ENCODE measurements around the gene PSMC5. TPM values are rescaled to one million over a fixed set of nuclear protein-coding genes. Genes with fewer than 3 reads are reported as not detected.
"Not testable (repeated sequence)": the region's sequence is repeated elsewhere in the genome, so short reads cannot be mapped to it uniquely, and the experiment has no call there.

The PSMC5 gene
- total RNA-seq, 1 experiment from 2014 or later: 183 TPM

DNA sequence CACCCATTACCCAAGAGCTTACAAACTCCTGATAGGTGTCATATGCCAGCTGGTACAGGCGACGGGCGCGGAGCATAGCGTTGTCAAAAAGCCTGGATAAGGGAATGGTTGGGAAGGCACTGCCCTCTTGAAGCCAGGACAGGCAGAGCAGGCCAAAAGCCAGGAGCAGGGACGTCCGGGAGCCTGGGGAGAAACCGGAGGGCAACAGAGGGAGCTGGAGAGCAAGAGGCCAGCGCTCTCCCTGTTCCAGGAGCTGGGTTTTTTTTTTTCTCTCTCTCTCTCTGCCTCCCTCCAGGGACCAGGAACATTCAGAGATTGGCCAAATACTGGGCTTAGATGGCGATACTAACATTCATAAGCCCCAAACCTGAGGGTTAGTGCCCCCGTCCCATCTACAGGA lies 54.1 kb downstream of the PSMC5 start:
- H3K23ac ChIP-seq (ENCODE audit: insufficient read length, low read depth, low read length); H3K27ac ChIP-seq (ENCODE audit: insufficient read length, low read depth, low read length); H2BK15ac ChIP-seq (ENCODE audit: low read depth, low read length); H2BK12ac ChIP-seq (ENCODE audit: insufficient read length, low read depth, low read length); H3K56ac ChIP-seq (ENCODE audit: insufficient read length, low read depth, low read length); H3K4me1 ChIP-seq (ENCODE audit: insufficient read depth, low read length); H2BK20ac ChIP-seq (ENCODE audit: low read depth, low read length, poor library complexity, severe bottlenecking); H3K23me2 ChIP-seq (ENCODE audit: insufficient read length, low read depth, low read length, poor library complexity, severe bottlenecking); H3K4me3 Mint-ChIP-seq; H4K20me1 ChIP-seq (ENCODE audit: control insufficient read depth, insufficient read depth, insufficient read length); H4K91ac ChIP-seq (ENCODE audit: insufficient read length, low read depth, low read length); H3K27me3 ChIP-seq (ENCODE audit: insufficient read depth, low read length); H4K5ac ChIP-seq (ENCODE audit: insufficient read length, low read depth, low read length); H3K9me3 Mint-ChIP-seq; H3K79me1 ChIP-seq (ENCODE audit: insufficient read depth, low read depth, low read length, poor library complexity, severe bottlenecking); H3K4ac ChIP-seq (ENCODE audit: low read depth, low read length); H4K8ac ChIP-seq (replicated peaks; ENCODE audit: insufficient read length, low read depth, low read length); H3K18ac ChIP-seq (ENCODE audit: insufficient read length, low read depth, low read length); H3K36me3 Mint-ChIP-seq (ENCODE audit: insufficient read depth in 1 of 3, low read depth in 3 of 3); H2AK5ac ChIP-seq (ENCODE audit: insufficient read length, low read length); H2BK120ac ChIP-seq (ENCODE audit: low read depth, low read length, poor library complexity, severe bottlenecking); H3K9me3 ChIP-seq (ENCODE audit: control insufficient read depth, low read depth, low read length); H2BK5ac ChIP-seq (ENCODE audit: insufficient read length, low read length); H3K27me3 Mint-ChIP-seq (ENCODE audit: low read depth); H3K79me2 ChIP-seq (ENCODE audit: insufficient read depth, low read length); H3T11ph ChIP-seq (ENCODE audit: low read length); H3K14ac ChIP-seq (ENCODE audit: insufficient read depth, low read length): not testable (repeated sequence)
- TF ChIP-seq, protein P1, sequence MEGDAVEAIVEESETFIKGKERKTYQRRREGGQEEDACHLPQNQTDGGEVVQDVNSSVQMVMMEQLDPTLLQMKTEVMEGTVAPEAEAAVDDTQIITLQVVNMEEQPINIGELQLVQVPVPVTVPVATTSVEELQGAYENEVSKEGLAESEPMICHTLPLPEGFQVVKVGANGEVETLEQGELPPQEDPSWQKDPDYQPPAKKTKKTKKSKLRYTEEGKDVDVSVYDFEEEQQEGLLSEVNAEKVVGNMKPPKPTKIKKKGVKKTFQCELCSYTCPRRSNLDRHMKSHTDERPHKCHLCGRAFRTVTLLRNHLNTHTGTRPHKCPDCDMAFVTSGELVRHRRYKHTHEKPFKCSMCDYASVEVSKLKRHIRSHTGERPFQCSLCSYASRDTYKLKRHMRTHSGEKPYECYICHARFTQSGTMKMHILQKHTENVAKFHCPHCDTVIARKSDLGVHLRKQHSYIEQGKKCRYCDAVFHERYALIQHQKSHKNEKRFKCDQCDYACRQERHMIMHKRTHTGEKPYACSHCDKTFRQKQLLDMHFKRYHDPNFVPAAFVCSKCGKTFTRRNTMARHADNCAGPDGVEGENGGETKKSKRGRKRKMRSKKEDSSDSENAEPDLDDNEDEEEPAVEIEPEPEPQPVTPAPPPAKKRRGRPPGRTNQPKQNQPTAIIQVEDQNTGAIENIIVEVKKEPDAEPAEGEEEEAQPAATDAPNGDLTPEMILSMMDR (conservative IDR thresholded peaks at IDR 0.05): peak; percentile 56
- peak overlapping the region; percentile 36 for H3K9ac ChIP-seq (ENCODE audit: extremely low read depth, insufficient read length, low read length)
- peak overlapping the region; percentile 20 for H3K4me2 ChIP-seq (ENCODE audit: insufficient read depth, insufficient read length, low read length)
- peak overlapping the region in 1 of 3 experiments; percentile 76; a peak in 1 of 7 replicates for H3K27ac Mint-ChIP-seq
- H2AFZ ChIP-seq (ENCODE audit: low read length): peak overlapping the region; percentile 42
- WGBS (ENCODE audit: extremely low coverage, insufficient read length, low lambda C conversion rate): no CpG with 5 or more reads among the region's 11 CpGs
- peak; percentile 95 for DNase-seq
- H3K4me1 Mint-ChIP-seq: peaks cover 13 to 16% of the 10 kb centered on the region in 2 experiments

Other genes starting within 250 kb of the PSMC5 start
- 28.9 and 30.2 TPM in 2 replicates for gene TACO1, start 226.5 kb upstream of the PSMC5 start, total RNA-seq (2021)
- 21.1 and 24.3 TPM in 2 replicates for gene MAP3K3, start 205.0 kb upstream of the PSMC5 start, total RNA-seq (2021)
- gene LIMD2, start 127.3 kb upstream of the PSMC5 start, total RNA-seq (2021): 93.5 and 94.4 TPM in 2 replicates
- gene STRADA, start 85.6 kb upstream of the PSMC5 start, total RNA-seq (2021): 34.5 and 35.0 TPM in 2 replicates
- gene CCDC47, start 53.8 kb upstream of the PSMC5 start, total RNA-seq (2021): 79.4 and 79.6 TPM in 2 replicates
- gene DDX42, start 53.3 kb upstream of the PSMC5 start, total RNA-seq (2021): 184 and 187 TPM in 2 replicates
- 77.5 and 80.3 TPM in 2 replicates for gene FTSJ3, start 232 bp downstream of the PSMC5 start, total RNA-seq (2021)
- 68.9 and 71.4 TPM in 2 replicates for gene SMARCD2, start 15.3 kb downstream of the PSMC5 start, total RNA-seq (2021)
- gene CSH2, start 46.2 kb downstream of the PSMC5 start, total RNA-seq (2021): not detected in 2 replicates
- 0.50 and 0.77 TPM in 2 replicates for gene GH2, start 54.5 kb downstream of the PSMC5 start, total RNA-seq (2021)
- gene CSH1, start 69.1 kb downstream of the PSMC5 start, total RNA-seq (2021): not detected in 2 replicates
- gene CSHL1, start 83.8 kb downstream of the PSMC5 start, total RNA-seq (2021): not detected in 2 replicates
- not detected in 2 replicates for gene GH1, start 91.4 kb downstream of the PSMC5 start, total RNA-seq (2021)
- gene CD79B, start 104.9 kb downstream of the PSMC5 start, total RNA-seq (2021): 0.96 and 1.4 TPM in 2 replicates
- 5.0 and 5.8 TPM in 2 replicates for gene SCN4A, start 145.5 kb downstream of the PSMC5 start, total RNA-seq (2021)
- 0.87 and 1.5 TPM in 2 replicates for gene PRR29, start 170.9 kb downstream of the PSMC5 start, total RNA-seq (2021)
- 0.28 and 0.35 TPM in 2 replicates for gene ICAM2, start 193.2 kb downstream of the PSMC5 start, total RNA-seq (2021)

All from H9 (cell line).